ENCODE data around the gene HLF.
A peak's percentile ranks its signal among the peaks of the same experiment; 100 is the strongest.

The HLF gene, protein sequence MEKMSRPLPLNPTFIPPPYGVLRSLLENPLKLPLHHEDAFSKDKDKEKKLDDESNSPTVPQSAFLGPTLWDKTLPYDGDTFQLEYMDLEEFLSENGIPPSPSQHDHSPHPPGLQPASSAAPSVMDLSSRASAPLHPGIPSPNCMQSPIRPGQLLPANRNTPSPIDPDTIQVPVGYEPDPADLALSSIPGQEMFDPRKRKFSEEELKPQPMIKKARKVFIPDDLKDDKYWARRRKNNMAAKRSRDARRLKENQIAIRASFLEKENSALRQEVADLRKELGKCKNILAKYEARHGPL

DNA sequence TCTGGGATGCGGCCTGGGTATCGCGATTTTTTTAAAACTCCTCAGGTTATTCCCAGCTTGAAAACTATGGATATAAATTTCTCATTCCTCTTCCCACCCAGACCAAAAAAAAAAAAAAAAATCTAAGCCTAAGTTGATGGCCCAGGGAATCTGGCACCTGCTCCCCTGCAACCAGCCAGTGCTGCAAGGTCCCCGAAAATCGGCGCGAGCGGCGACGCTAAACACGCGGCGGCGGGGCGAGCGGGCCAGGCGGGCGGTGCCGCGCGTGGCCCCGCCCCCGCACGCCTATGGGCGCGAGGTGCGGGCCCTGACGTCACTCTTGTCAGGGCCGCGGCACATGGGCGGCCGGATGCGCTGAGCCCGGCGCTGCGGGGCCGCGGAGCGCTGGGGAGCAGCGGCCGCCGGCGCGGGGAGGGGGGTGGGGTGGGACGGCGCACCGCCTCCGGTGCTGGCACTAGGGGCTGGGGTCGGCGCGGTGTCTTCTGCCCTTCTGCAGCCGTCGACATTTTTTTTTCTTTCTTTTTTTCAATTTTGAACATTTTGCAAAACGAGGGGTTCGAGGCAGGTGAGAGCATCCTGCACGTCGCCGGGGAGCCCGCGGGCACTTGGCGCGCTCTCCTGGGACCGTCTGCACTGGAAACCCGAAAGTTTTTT lies at the start of gene HLF:
HLF (plus strand) TSS at position 316 of the 654 bp plus-strand sequence. CDS start 525 bp downstream, outside the sequence.
- no peaks in the 10 kb centered on the region for H3K36me3 ChIP-seq (ENCODE audit: control insufficient read depth, insufficient read depth, low read length)
- H3K4me3 ChIP-seq (ENCODE audit: low read depth, low read length): peak within 1 kb of the TSS; percentile 56
- H3K27me3 ChIP-seq (ENCODE audit: control insufficient read depth, insufficient read depth, low read length): peaks cover 92% of the 10 kb centered on the region
- no peak within 1 kb of the TSS for H3K9ac ChIP-seq (ENCODE audit: low read length)
- no peak within 1 kb of the TSS for H3K27ac ChIP-seq (ENCODE audit: low read depth, low read length)
- H3K4me1 ChIP-seq (ENCODE audit: control insufficient read depth, insufficient read depth, low read length): peaks cover 12% of the 10 kb centered on the region
- 0 out of 2 replicates have a peak, but pooled peaks cover 4% of the 10 kb centered on the region for H3K9me3 ChIP-seq (ENCODE audit: control insufficient read depth, insufficient read depth, low read depth, low read length)

DNA sequence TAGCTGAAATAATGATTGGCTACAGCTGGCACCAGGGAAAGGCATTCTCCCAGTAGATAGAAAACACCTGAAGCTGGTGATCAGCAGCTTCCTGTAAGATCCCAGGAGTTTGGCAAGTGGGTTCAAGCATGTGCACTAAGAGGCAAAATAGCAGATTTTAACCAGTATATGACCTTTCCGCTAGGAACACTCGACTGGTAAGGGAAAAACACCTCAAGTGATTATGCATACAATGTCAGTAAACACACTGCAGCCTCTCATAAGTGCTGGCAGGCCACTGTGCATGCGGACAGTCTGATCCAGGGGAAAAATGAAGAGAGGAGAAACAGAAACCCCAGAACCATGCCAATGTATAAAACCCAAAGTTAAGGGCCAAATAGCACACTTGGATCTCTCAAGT lies 49.0 kb upstream of the HLF start:
- Histone ChIP-seq H3K27ac (ENCODE audit: low read depth, low read length) (no peak overlapping the region), H3K4me1 (ENCODE audit: control insufficient read depth, insufficient read depth, low read length) (no peaks in the 10 kb centered on the region), H3K9me3 (ENCODE audit: control insufficient read depth, insufficient read depth, low read depth, low read length) (no peaks in the 10 kb centered on the region), H3K9ac (ENCODE audit: low read length) (no peak overlapping the region), H3K27me3 (ENCODE audit: control insufficient read depth, insufficient read depth, low read length) (no peaks in the 10 kb centered on the region), H3K4me3 (ENCODE audit: low read depth, low read length) (no peak overlapping the region), H3K36me3 (ENCODE audit: control insufficient read depth, insufficient read depth, low read length) (no peaks in the 10 kb centered on the region)

DNA sequence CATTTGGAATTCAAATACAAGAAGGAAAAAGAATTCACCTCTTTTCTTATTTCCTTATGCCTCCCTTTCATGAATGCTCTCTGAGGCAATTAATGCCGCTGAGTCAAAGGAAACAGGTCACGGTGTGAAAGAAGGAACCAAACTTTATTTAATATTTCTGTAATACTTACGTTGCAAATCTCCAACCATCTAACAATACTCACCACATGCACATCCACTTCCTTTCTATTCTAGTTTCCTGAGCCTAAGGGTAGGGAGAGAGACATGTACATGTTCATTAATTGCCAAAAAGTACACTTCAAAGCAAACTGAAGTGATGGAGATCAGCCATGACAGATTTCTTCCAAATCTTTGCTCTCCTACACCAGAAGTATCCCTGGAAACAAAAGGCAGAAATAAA lies 47.9 kb upstream of the HLF start:
- Histone ChIP-seq H3K36me3 (ENCODE audit: control insufficient read depth, insufficient read depth, low read length) (no peaks in the 10 kb centered on the region), H3K4me1 (ENCODE audit: control insufficient read depth, insufficient read depth, low read length) (no peaks in the 10 kb centered on the region), H3K9me3 (ENCODE audit: control insufficient read depth, insufficient read depth, low read depth, low read length) (no peaks in the 10 kb centered on the region), H3K27me3 (ENCODE audit: control insufficient read depth, insufficient read depth, low read length) (no peaks in the 10 kb centered on the region), H3K9ac (ENCODE audit: low read length) (no peak overlapping the region), H3K27ac (ENCODE audit: low read depth, low read length) (no peak overlapping the region), H3K4me3 (ENCODE audit: low read depth, low read length) (no peak overlapping the region)

DNA sequence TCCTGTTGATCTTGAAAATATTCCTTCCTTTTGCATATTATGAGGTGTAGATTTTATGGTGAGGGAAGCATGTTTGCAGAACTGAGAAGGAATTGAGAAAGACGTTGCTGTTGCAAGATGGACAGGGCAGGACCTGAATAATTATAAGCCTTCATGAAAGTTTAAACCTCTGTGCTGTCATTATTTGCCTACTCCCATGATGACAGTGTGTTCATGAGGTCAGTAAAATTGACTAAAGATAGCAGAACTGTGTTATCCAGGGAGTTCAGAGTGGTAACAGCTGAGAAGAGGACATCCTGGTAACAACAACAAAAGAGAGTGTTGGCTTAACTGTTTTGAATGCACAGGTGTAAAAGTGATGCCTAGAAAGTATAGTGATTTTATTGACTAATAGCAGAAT lies 45.3 kb upstream of the HLF start:
- H3K36me3 ChIP-seq (ENCODE audit: control insufficient read depth, insufficient read depth, low read length): no peaks in the 10 kb centered on the region

DNA sequence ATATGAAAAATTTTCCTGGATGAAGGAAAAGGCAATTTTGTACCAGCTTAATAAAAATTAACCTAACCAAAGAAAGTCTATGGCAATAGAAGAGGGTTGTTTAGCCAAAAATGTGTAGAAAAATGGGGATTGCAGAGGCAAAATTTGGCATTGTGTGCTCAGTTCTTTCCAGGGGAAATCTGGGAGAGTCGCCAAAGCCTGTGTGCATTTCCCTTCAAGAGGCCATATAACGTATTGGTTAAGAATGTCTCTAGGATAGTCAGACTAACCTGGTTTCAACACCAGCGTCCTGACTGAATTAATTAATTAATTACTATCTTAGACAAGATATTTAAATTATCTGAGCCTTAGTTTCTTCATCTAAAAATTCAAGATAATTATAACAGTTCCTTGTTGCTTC lies 44.8 kb upstream of the HLF start:
- Histone ChIP-seq H3K4me1 (ENCODE audit: control insufficient read depth, insufficient read depth, low read length) (no peaks in the 10 kb centered on the region), H3K27me3 (ENCODE audit: control insufficient read depth, insufficient read depth, low read length) (no peaks in the 10 kb centered on the region), H3K4me3 (ENCODE audit: low read depth, low read length) (no peak overlapping the region), H3K36me3 (ENCODE audit: control insufficient read depth, insufficient read depth, low read length) (no peaks in the 10 kb centered on the region), H3K27ac (ENCODE audit: low read depth, low read length) (no peak overlapping the region), H3K9me3 (ENCODE audit: control insufficient read depth, insufficient read depth, low read depth, low read length) (no peaks in the 10 kb centered on the region), H3K9ac (ENCODE audit: low read length) (no peak overlapping the region)

More for the DNA sequence above, 45.3 kb upstream of the HLF start:
- no peaks in the 10 kb centered on the region for H3K9me3 ChIP-seq (ENCODE audit: control insufficient read depth, insufficient read depth, low read depth, low read length)
- no peak overlapping the region for H3K27ac ChIP-seq (ENCODE audit: low read depth, low read length)
- H3K27me3 ChIP-seq (ENCODE audit: control insufficient read depth, insufficient read depth, low read length): no peaks in the 10 kb centered on the region
- no peak overlapping the region for H3K4me3 ChIP-seq (ENCODE audit: low read depth, low read length)
- H3K9ac ChIP-seq (ENCODE audit: low read length): no peak overlapping the region
- no peaks in the 10 kb centered on the region for H3K4me1 ChIP-seq (ENCODE audit: control insufficient read depth, insufficient read depth, low read length)

DNA sequence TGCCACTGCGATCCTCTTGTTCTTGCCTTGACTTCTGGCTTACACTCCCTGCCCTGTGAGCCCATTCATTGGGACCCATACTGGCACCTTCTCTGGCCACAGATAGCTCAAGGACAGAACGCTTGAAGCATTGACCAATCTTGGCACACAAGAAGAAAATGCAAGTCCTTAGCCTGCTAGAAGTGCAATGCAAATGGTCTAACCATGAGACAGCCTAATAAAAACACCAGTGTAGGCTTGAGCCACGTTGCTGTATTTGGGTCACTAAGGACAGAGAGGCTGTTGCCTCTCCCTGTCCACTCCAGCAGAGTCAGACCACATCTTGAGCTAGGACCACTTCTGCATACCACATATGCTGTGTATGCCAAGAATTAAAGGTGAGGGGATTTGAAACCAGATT lies 41.2 kb upstream of the HLF start:
- Histone ChIP-seq H3K4me3 (ENCODE audit: low read depth, low read length) (no peak overlapping the region), H3K9ac (ENCODE audit: low read length) (no peak overlapping the region), H3K27ac (ENCODE audit: low read depth, low read length) (no peak overlapping the region), H3K9me3 (ENCODE audit: control insufficient read depth, insufficient read depth, low read depth, low read length) (no peaks in the 10 kb centered on the region), H3K27me3 (ENCODE audit: control insufficient read depth, insufficient read depth, low read length) (no peaks in the 10 kb centered on the region; the same call in 1 of the 2 replicates), H3K4me1 (ENCODE audit: control insufficient read depth, insufficient read depth, low read length) (no peaks in the 10 kb centered on the region), H3K36me3 (ENCODE audit: control insufficient read depth, insufficient read depth, low read length) (no peaks in the 10 kb centered on the region)

DNA sequence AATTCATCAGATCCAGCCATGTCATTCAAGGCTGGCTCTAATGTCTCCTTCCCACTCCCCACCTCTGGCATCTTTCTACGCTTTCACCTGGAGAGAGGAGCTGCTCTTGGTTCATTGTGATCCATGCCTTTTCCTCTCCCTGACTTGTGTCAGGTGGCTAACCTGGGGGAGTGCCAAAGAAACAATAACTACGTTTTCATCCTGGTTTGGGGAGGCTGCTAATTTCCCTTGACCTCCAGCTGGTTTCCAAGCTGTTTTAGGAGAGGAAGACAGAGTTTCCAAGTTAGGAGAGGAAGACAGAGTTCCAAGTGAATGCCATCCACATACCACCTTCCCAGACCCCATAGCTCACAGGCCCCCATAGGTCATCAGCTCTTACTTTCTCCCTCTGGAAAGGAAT lies 40.0 kb upstream of the HLF start:
- Histone ChIP-seq H3K27me3 (ENCODE audit: control insufficient read depth, insufficient read depth, low read length) (peaks cover 5% of the 10 kb centered on the region; the same call in 1 of the 2 replicates), H3K4me3 (ENCODE audit: low read depth, low read length) (no peak overlapping the region), H3K27ac (ENCODE audit: low read depth, low read length) (no peak overlapping the region), H3K9ac (ENCODE audit: low read length) (no peak overlapping the region), H3K36me3 (ENCODE audit: control insufficient read depth, insufficient read depth, low read length) (no peaks in the 10 kb centered on the region), H3K9me3 (ENCODE audit: control insufficient read depth, insufficient read depth, low read depth, low read length) (no peaks in the 10 kb centered on the region), H3K4me1 (ENCODE audit: control insufficient read depth, insufficient read depth, low read length) (no peaks in the 10 kb centered on the region)

DNA sequence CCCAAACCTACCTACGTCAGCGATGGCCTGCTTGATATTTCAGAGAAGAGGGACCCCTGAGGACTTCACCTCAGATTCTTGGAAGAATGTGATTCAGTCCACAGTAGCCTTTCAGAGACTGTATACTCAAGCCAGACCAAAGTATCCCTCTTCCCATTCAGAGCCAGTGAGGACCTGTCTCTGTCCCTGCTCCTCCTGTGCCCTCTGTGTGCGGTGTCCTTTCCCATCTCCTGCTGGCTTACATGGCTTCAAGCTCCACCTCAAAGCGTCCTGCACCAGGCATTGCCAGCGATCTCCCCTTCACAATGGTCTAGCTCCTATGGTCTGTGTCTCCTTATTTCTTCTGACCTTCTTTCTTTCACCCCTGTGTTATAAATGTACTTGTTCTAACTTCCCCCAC lies 39.5 kb upstream of the HLF start:
- H3K9me3 ChIP-seq (ENCODE audit: control insufficient read depth, insufficient read depth, low read depth, low read length): no peaks in the 10 kb centered on the region
- peaks cover 6% of the 10 kb centered on the region; the same call in 1 of the 2 replicates for H3K27me3 ChIP-seq (ENCODE audit: control insufficient read depth, insufficient read depth, low read length)
- no peak overlapping the region for H3K27ac ChIP-seq (ENCODE audit: low read depth, low read length)
- no peaks in the 10 kb centered on the region for H3K36me3 ChIP-seq (ENCODE audit: control insufficient read depth, insufficient read depth, low read length)
- no peak overlapping the region for H3K4me3 ChIP-seq (ENCODE audit: low read depth, low read length)
- H3K9ac ChIP-seq (ENCODE audit: low read length): no peak overlapping the region
- H3K4me1 ChIP-seq (ENCODE audit: control insufficient read depth, insufficient read depth, low read length): no peaks in the 10 kb centered on the region

DNA sequence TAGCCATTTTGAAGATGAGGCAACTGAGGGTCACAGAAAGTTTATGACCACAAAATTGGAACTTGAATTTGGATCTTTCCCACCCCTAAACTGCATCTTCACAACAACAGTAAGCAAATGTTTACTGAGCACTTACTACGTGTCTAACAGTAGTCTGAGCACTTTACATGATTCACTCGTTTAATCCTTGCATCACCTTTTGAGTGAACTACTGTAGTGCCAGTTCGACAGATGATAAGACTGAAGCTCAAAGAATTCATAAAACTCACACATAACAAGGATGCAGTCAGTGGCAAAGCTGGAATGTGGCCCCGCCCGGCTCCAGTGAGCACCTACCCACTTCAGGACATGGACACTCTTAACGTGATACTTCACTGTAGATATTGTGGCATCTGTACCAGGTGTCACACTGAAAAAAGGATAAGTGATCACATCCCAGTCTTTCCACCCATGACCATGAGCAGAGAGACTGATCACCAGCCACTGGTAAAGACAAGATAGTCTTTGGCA lies 36.0 kb upstream of the HLF start:
- no peaks in the 10 kb centered on the region for H3K9me3 ChIP-seq (ENCODE audit: control insufficient read depth, insufficient read depth, low read depth, low read length)
- no peak overlapping the region for H3K27ac ChIP-seq (ENCODE audit: low read depth, low read length)
- H3K4me3 ChIP-seq (ENCODE audit: low read depth, low read length): no peak overlapping the region
- H3K9ac ChIP-seq (ENCODE audit: low read length): no peak overlapping the region
- H3K36me3 ChIP-seq (ENCODE audit: control insufficient read depth, insufficient read depth, low read length): no peaks in the 10 kb centered on the region
- H3K4me1 ChIP-seq (ENCODE audit: control insufficient read depth, insufficient read depth, low read length): no peaks in the 10 kb centered on the region
- peaks cover 6% of the 10 kb centered on the region; the same call in 1 of the 2 replicates for H3K27me3 ChIP-seq (ENCODE audit: control insufficient read depth, insufficient read depth, low read length)

DNA sequence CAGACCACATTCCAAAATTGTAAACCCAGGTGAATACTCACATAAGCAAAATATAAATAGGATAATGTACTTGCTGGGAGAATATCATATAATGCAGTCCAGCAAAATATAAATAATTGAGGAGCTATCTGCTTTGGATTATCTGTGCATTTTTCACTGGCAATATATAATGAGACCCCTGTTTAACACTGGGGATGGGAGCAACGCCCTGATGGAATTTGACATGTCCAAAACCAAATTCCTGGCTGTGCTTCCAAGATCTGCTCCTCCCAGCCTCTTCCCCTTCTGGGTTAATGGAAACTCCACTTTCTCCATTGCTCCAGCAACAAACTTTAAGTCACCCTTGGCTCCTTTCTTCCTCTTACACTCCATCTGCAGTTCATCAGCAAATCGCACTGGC lies 35.5 kb upstream of the HLF start:
- Histone ChIP-seq H3K4me3 (ENCODE audit: low read depth, low read length) (no peak overlapping the region), H3K4me1 (ENCODE audit: control insufficient read depth, insufficient read depth, low read length) (no peaks in the 10 kb centered on the region), H3K9me3 (ENCODE audit: control insufficient read depth, insufficient read depth, low read depth, low read length) (no peaks in the 10 kb centered on the region), H3K27me3 (ENCODE audit: control insufficient read depth, insufficient read depth, low read length) (peaks cover 6% of the 10 kb centered on the region; the same call in 1 of the 2 replicates), H3K9ac (ENCODE audit: low read length) (no peak overlapping the region), H3K27ac (ENCODE audit: low read depth, low read length) (no peak overlapping the region), H3K36me3 (ENCODE audit: control insufficient read depth, insufficient read depth, low read length) (no peaks in the 10 kb centered on the region)

DNA sequence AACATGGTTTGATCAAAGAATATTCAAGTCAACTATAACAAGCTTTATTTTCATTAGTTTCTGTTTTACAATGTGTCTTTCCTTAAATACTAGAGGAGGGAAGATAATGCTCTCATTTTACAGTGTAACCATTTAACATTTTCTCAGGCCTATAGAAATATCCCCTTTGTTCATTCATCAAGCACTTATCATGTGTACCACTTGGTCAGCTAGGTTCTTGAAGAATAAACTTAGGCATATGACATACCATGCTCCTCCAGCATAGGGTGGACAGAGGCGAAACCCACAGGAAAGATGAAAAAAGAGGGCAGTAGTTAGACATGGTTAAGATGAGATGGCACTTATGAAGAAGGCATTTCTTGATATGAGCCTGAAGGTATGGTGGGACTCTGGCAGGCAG lies 34.0 kb upstream of the HLF start:
- no peaks in the 10 kb centered on the region for H3K4me1 ChIP-seq (ENCODE audit: control insufficient read depth, insufficient read depth, low read length)
- no peak overlapping the region for H3K27ac ChIP-seq (ENCODE audit: low read depth, low read length)
- H3K36me3 ChIP-seq (ENCODE audit: control insufficient read depth, insufficient read depth, low read length): no peaks in the 10 kb centered on the region
- peaks cover 6% of the 10 kb centered on the region; the same call in 1 of the 2 replicates for H3K27me3 ChIP-seq (ENCODE audit: control insufficient read depth, insufficient read depth, low read length)
- H3K4me3 ChIP-seq (ENCODE audit: low read depth, low read length): no peak overlapping the region
- H3K9me3 ChIP-seq (ENCODE audit: control insufficient read depth, insufficient read depth, low read depth, low read length): no peaks in the 10 kb centered on the region
- no peak overlapping the region for H3K9ac ChIP-seq (ENCODE audit: low read length)
